ENCODE results near the gene LRRFIP1. TPM values are rescaled to one million over a fixed set of nuclear protein-coding genes. Genes with fewer than 3 reads are reported as not detected.
"Not testable (repeated sequence)": the region's sequence is repeated elsewhere in the genome, so short reads cannot be mapped to it uniquely, and the experiment has no call there.

Gene LRRFIP1
- total RNA-seq, 2 donors from 2014 or later: 66.1 to 73.1 TPM

DNA sequence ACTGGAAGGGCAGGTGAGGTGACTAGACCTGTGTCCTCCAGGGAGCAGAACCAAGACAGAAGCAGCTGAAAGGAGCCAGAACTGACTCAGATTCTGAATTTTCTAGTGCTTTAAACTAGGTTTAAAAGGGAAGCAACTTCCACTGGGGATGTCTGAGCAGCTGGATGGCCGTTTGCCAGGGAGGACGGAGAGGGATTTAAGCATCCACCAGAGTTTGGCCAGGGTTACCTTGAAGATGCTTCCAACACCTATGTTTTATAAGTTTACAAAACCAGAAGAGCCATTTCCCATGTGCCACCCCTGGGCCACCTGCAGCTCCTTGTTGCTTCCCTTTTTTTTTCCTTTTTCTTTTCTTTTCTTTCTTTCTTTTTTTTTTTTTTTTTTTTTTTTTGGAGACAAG is 122.6 kb downstream of the LRRFIP1 start:
- no peak overlapping the region for H3K27ac ChIP-seq
- DNase-seq (ENCODE audit: low spot score): no peak
- H3K27me3 ChIP-seq (replicated peaks; ENCODE audit: insufficient read depth): no peaks in the 10 kb centered on the region
- peaks cover 5 to 9% of the 10 kb centered on the region in 2 donors for H3K36me3 ChIP-seq
- H3K4me1 ChIP-seq (replicated peaks): no peaks in the 10 kb centered on the region
- no peaks in the 10 kb centered on the region for H3K9me3 ChIP-seq
- 63% methylated on average over 2 of the region's 2 CpGs for WGBS
- no peak overlapping the region for H3K4me3 ChIP-seq
- intact Hi-C loops (cut with DNase I): loop anchor here (5.0 kb wide), 1 partner anchor 238 kb away; no protein-coding TSS in a partner anchor
- TF ChIP-seq POLR2A (IDR thresholded peaks at IDR 0.05) (no peak), POLR2AphosphoS5 (IDR thresholded peaks at IDR 0.05) (no peak)
- TF ChIP-seq, protein P1, sequence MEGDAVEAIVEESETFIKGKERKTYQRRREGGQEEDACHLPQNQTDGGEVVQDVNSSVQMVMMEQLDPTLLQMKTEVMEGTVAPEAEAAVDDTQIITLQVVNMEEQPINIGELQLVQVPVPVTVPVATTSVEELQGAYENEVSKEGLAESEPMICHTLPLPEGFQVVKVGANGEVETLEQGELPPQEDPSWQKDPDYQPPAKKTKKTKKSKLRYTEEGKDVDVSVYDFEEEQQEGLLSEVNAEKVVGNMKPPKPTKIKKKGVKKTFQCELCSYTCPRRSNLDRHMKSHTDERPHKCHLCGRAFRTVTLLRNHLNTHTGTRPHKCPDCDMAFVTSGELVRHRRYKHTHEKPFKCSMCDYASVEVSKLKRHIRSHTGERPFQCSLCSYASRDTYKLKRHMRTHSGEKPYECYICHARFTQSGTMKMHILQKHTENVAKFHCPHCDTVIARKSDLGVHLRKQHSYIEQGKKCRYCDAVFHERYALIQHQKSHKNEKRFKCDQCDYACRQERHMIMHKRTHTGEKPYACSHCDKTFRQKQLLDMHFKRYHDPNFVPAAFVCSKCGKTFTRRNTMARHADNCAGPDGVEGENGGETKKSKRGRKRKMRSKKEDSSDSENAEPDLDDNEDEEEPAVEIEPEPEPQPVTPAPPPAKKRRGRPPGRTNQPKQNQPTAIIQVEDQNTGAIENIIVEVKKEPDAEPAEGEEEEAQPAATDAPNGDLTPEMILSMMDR (IDR thresholded peaks at IDR 0.05): no peak

DNA sequence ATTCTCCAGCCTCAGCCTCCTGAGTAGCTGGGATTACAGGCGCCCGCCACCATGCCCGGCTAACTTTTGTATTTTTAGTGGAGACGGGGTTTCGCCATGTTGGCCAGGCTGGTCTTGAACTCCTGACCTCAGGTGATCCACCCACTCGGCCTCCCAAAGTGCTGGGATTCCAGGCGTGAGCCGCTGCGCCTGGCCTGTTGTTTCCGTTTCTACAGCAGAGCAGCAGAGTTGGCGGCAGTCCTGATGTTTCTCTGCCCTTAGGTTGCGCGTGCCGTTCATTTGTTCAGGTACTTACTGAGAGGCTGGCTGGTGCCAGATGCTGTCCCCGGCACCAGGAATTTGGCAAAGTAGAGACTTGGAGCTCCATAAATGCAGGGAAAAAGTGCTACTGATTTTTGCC is 123.1 kb downstream of the LRRFIP1 start:
- H3K27me3 ChIP-seq (replicated peaks; ENCODE audit: insufficient read depth); H3K9me3 ChIP-seq; H3K36me3 ChIP-seq; H3K27ac ChIP-seq; H3K4me3 ChIP-seq; H3K4me1 ChIP-seq (replicated peaks); DNase-seq (ENCODE audit: low spot score); intact Hi-C loops (cut with DNase I): not testable (repeated sequence)
- 96% methylated on average over 15 of the region's 15 CpGs for WGBS

DNA sequence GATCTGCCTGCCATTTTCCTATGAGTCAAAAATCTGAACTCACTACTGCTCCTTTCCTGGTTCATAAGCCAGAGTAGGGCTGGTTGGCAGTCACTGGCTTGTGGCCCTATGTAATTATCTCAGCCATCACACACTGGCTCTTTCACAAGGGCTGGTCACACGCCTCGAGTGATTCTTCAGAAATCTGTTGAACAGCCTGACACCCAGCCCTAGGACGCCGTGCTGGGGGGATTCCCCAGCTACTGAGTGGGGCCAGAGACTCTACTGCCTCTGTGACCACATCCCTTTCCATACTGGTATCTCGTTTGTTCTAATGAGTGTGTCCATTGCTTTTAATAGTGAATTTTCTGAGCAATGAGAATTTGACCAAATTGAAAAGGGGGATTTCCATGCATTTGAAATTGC is 125.4 kb downstream of the LRRFIP1 start:
- no peak overlapping the region for H3K27ac ChIP-seq
- no peaks in the 10 kb centered on the region for H3K27me3 ChIP-seq (replicated peaks; ENCODE audit: insufficient read depth)
- TF ChIP-seq, protein P1 (IDR thresholded peaks at IDR 0.05): no peak
- TF ChIP-seq POLR2A (IDR thresholded peaks at IDR 0.05) (no peak), POLR2AphosphoS5 (IDR thresholded peaks at IDR 0.05) (no peak)
- DNase-seq (ENCODE audit: low spot score): no peak
- H3K4me1 ChIP-seq (replicated peaks): no peaks in the 10 kb centered on the region
- WGBS: 77% methylated on average over 5 of the region's 5 CpGs
- no peaks in the 10 kb centered on the region for H3K9me3 ChIP-seq
- H3K4me3 ChIP-seq: no peak overlapping the region
- H3K36me3 ChIP-seq: peaks cover 9% of the 10 kb centered on the region in 2 donors
- intact Hi-C loops (cut with DNase I): no loop called here

DNA sequence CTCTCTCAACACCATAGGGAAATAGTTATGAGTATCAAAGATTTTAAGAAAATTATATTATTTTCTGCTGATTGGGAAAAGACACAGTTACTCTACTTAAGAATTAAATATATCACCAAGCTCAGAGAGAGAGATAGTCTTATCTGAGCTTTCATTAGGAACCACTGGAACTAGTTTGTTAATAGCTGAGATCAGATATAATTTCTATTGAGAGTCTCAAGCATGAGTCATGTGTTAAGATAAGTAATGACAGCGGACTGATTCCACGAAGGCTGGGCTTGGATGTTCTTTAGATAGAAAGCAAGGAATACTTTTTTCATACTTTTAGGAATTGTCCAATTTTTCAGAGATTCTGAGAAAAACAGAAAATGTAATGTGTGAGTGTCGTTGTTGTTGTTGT is 126.8 kb downstream of the LRRFIP1 start:
- Histone ChIP-seq H3K4me1 (replicated peaks) (no peaks in the 10 kb centered on the region), H3K36me3 (peaks cover 6 to 14% of the 10 kb centered on the region in 2 donors), H3K27me3 (replicated peaks; ENCODE audit: insufficient read depth) (no peaks in the 10 kb centered on the region), H3K27ac (no peak overlapping the region), H3K4me3 (no peak overlapping the region), H3K9me3 (no peaks in the 10 kb centered on the region)
- TF ChIP-seq POLR2AphosphoS5 (IDR thresholded peaks at IDR 0.05) (no peak), POLR2A (IDR thresholded peaks at IDR 0.05) (no peak)
- TF ChIP-seq, protein P1 (IDR thresholded peaks at IDR 0.05): no peak
- intact Hi-C loops (cut with DNase I): no loop called here
- 83% methylated on average over 3 of the region's 3 CpGs for WGBS
- DNase-seq (ENCODE audit: low spot score): no peak

DNA sequence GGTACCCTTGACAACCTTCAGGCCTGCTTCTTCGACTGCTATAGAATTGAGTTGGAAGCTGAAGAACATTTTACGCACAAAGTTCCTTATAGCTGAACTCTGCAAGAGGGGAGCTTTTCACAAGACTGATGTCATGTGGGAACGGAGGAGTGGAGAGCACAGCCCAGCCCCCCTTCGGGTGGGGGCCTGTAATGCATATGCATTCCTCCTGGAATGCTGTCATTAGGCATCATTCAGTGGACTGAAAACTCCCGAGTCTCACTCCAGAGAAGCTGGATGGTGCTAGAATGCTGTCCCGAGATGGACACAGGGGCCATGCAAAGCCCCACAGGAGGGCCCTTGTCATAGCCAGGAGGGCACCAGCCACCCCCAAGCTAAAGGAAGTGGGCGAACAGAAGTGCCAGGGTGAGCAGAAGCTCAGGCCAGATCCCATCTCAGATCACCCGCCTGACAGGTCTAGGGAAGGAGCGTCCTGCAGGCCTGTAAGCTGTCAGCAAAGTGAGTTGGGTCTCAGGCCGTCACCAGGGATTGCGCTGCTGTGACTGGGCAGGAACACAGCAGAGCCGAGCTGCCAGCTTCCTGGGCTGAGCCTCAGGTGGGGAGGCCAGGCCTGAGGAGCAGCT is 127.3 kb downstream of the LRRFIP1 start:
- intact Hi-C loops (cut with DNase I): no loop called here
- Histone ChIP-seq H3K27me3 (replicated peaks; ENCODE audit: insufficient read depth) (no peaks in the 10 kb centered on the region), H3K9me3 (no peaks in the 10 kb centered on the region), H3K36me3 (peaks cover 0 to 14% of the 10 kb centered on the region in 2 donors), H3K27ac (no peak overlapping the region), H3K4me1 (replicated peaks) (no peaks in the 10 kb centered on the region), H3K4me3 (no peak overlapping the region)
- DNase-seq (ENCODE audit: low spot score): no peak
- no peak for TF ChIP-seq POLR2AphosphoS5 (IDR thresholded peaks at IDR 0.05)
- WGBS: 89% methylated on average over 12 of the region's 12 CpGs

DNA sequence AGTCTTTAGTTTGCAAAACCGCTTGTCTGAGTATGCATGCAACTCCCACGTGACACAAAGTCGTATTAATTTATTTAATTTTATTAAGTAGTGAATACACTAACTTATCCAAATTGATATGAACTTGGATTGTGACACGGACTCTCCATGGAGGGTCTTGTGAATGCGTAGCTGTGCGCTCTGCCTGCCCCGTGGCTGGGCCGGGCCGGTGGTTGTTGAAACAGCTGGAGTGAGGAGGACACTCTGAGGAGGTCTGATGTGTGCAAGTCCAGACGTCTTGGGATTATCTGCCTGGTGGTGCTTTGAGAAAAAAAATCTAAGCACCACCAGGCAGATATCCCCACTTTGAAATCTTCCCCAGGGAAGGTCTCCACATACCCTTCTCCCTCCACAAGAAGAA is 130.2 kb downstream of the LRRFIP1 start:
- H3K27ac ChIP-seq: no peak overlapping the region
- H3K4me1 ChIP-seq (replicated peaks): no peaks in the 10 kb centered on the region
- no peak overlapping the region for H3K4me3 ChIP-seq
- TF ChIP-seq POLR2AphosphoS5 (IDR thresholded peaks at IDR 0.05) (no peak), POLR2A (IDR thresholded peaks at IDR 0.05) (no peak)
- TF ChIP-seq, protein P1 (IDR thresholded peaks at IDR 0.05): no peak
- no peaks in the 10 kb centered on the region for H3K27me3 ChIP-seq (replicated peaks; ENCODE audit: insufficient read depth)
- DNase-seq (ENCODE audit: low spot score): no peak
- 88% methylated on average over 10 of the region's 10 CpGs for WGBS
- H3K36me3 ChIP-seq: peaks cover 0 to 23% of the 10 kb centered on the region in 2 donors
- H3K9me3 ChIP-seq: no peaks in the 10 kb centered on the region
- intact Hi-C loops (cut with DNase I): no loop called here

Measured in prostate gland (tissue), 2 donors.